T-helper 1 cell treated with Interleukin-12 subunit alpha and Interleukin-12 subunit beta and Interleukin-4 antibody, amounts not matched to agents 30 μg/mL and 1 μg/mL, for 36 hours (primary cell): ENCODE results near the gene BTRC.

ENCODE experiments used
- H3K27ac Mint-ChIP-seq: one replicate; pipeline ENCODE4 v1.8.0; 2021; ENCODE audit warnings: mild to moderate bottlenecking, mixed read lengths
- H3K27me3 Mint-ChIP-seq: one replicate; pipeline ENCODE4 v1.8.0; 2021; ENCODE audit warnings: low read depth, mixed read lengths
- H3K36me3 Mint-ChIP-seq: one replicate; pipeline ENCODE4 v1.8.0; 2021; ENCODE audit warnings: low read depth, mixed read lengths
- H3K4me1 Mint-ChIP-seq: one replicate; pipeline ENCODE4 v1.8.0; 2021; ENCODE audit warnings: low read depth, mixed read lengths
- H3K4me3 Mint-ChIP-seq: one replicate; pipeline ENCODE4 v1.8.0; 2021; ENCODE audit warnings: mild to moderate bottlenecking, moderate library complexity, mixed read lengths
- H3K9me3 Mint-ChIP-seq: one replicate; pipeline ENCODE4 v1.8.0; 2021; ENCODE audit warnings: mixed read lengths

BTRC gene

GRCh38 chr10:101428036-101428435 lies 74.1 kb downstream of the BTRC start:
- H3K4me3 Mint-ChIP-seq = no peak overlapping the region
- H3K36me3 Mint-ChIP-seq = no peaks in the 10 kb centered on the region

DNA sequence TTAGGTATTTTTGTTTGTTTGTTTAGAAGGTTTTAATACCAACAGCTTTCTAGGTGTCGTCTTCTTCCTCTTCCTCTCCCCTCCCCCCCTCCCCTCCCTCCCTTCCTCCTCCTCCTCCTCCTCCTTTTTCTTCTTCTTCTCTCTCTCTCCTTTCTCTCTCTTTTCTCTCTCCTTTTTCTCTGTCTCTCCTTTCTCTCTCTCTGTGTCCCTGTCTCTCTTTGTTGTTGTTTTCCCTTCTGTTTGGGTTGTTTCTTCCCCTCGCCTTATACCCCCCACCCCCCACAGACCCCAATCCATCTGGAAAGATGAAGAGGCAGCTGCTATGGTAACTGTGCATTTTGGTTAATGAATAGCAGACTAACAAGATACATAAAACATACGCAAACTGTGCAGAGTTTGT lies 75.5 kb downstream of the BTRC start:
- H3K4me3 Mint-ChIP-seq = no peak overlapping the region
- no peaks in the 10 kb centered on the region for H3K36me3 Mint-ChIP-seq
- H3K9me3 Mint-ChIP-seq = no peaks in the 10 kb centered on the region
- H3K4me1 Mint-ChIP-seq = no peaks in the 10 kb centered on the region
- H3K27ac Mint-ChIP-seq = no peak overlapping the region
- H3K27me3 Mint-ChIP-seq = no peaks in the 10 kb centered on the region

More at GRCh38 chr10:101428036-101428435, 74.1 kb downstream of the BTRC start:
- H3K4me1 Mint-ChIP-seq = no peaks in the 10 kb centered on the region
- H3K27ac Mint-ChIP-seq = no peak overlapping the region
- no peaks in the 10 kb centered on the region for H3K9me3 Mint-ChIP-seq
- H3K27me3 Mint-ChIP-seq = no peaks in the 10 kb centered on the region

DNA sequence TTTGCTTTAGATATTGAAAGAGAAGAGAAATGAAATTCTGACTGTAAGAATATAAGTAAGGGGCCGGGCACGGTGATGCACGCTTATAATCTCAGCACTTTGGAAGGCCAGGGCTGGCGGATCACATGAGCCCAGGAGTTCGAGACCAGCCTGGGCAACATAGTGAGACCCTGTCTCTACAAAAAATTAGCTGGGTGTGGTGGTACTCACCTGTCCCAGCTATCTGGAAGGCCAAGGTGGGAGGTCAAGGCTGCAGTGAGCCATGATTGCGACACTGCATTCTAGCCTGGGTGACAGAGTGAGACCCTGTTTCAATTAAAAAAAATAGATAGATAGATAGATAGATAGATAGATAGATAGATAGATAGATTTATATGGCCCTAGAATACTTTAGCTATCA lies 82.3 kb downstream of the BTRC start:
- Mint-ChIP-seq H3K9me3 (no peaks in the 10 kb centered on the region), H3K4me3 (no peak overlapping the region), H3K27ac (no peak overlapping the region), H3K36me3 (no peaks in the 10 kb centered on the region), H3K4me1 (no peaks in the 10 kb centered on the region), H3K27me3 (no peaks in the 10 kb centered on the region)

DNA sequence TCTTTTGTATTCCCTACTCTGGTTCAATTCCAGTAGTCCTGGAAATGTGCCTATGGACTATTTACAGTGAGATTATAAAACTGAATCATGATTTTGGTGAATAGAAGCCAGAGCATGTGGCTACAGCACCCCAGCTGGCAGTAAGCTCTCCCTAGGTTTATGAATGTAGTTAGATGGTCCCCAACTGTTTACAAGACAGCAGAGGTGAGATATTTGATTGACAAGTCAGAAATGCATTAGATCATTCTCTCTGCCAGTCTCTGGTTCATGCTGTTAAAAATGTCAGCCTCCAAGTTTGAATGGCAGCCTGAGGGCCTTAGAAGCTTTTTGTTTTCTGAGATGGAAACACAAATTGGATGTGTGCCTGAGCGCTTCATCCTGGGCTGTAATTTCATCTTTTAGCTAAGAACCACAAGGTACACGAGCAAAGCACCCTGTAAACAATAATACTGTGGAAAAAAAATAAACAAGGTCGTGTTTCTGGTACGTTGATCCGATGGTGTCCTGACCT lies 85.0 kb downstream of the BTRC start:
- Mint-ChIP-seq H3K9me3 (no peaks in the 10 kb centered on the region), H3K4me3 (no peak overlapping the region), H3K36me3 (no peaks in the 10 kb centered on the region), H3K4me1 (no peaks in the 10 kb centered on the region), H3K27ac (no peak overlapping the region), H3K27me3 (no peaks in the 10 kb centered on the region)

DNA sequence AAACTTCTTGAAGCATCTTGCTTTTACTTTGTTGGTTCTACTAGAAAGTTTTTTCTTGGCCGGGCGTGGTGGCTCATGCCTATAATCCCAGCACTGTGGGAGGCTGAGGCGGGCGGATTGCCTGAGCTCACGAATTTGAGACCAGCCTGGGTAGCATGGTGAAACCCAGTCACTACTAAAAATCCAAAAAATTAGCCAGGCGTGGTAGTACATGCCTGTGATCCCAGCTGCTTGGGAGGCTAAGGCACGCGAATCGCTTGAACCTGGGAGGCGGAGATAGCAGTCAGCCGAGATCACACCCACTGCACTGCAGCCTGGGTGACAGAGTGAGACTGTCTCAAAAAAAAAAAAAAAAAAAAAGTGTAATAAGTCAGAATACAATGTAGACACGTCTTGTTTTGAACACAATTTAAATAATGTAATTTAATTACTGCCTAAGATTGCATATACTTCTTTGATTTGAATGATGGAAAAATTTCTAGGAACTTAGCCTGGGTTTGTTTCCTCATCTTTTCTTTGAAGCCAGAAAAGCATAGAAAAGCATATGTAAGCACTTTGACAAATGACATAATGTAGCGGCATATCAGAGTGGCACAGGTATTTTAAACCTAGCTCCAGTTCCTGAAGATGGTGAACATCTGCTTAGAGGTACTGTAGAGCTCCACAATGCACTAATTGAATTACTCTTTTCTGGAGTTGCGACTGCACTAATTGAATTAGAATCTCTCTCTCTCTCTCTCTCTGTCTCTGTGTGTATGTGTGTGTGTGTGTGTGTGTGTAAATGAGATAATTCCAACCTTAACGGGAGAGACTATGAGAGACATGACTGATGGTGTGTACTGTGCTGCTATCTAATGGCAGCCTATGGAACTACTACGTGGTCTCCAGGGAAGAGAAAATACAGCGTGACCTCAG lies 87.8 kb downstream of the BTRC start:
- H3K4me3 Mint-ChIP-seq = no peak overlapping the region
- no peaks in the 10 kb centered on the region for H3K36me3 Mint-ChIP-seq
- no peaks in the 10 kb centered on the region for H3K9me3 Mint-ChIP-seq
- peak overlapping the region; percentile 5 for H3K27ac Mint-ChIP-seq
- no peaks in the 10 kb centered on the region for H3K27me3 Mint-ChIP-seq
- H3K4me1 Mint-ChIP-seq = no peaks in the 10 kb centered on the region

DNA sequence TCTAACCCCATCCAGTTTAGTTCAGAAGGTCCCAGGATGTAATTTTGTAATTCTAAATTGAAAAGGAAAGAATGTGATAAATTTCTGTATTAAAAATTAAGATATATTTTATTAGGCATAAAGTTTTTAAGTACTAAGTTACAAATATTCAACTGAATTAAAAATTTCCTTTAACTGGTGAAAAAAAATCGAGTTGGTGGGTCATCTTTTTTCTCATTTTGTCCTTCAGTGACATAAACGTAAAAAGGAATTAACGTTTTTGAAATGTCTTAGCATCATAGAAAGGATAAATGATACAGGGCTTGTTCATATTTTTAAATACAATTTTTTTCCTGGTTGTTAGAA lies 88.5 kb downstream of the BTRC start:
- Mint-ChIP-seq H3K4me1 (no peaks in the 10 kb centered on the region), H3K9me3 (no peaks in the 10 kb centered on the region), H3K27ac (no peak overlapping the region), H3K36me3 (no peaks in the 10 kb centered on the region), H3K27me3 (no peaks in the 10 kb centered on the region), H3K4me3 (no peak overlapping the region)

GRCh38 chr10:101444058-101444898 lies 90.3 kb downstream of the BTRC start:
- no peak overlapping the region for H3K4me3 Mint-ChIP-seq
- H3K27me3 Mint-ChIP-seq = no peaks in the 10 kb centered on the region
- no peaks in the 10 kb centered on the region for H3K4me1 Mint-ChIP-seq
- H3K36me3 Mint-ChIP-seq = no peaks in the 10 kb centered on the region
- H3K27ac Mint-ChIP-seq = no peak overlapping the region
- H3K9me3 Mint-ChIP-seq = no peaks in the 10 kb centered on the region

- H3K4me1 Mint-ChIP-seq = no peaks in the 10 kb centered on the region
- H3K9me3 Mint-ChIP-seq = no peaks in the 10 kb centered on the region
- H3K27ac Mint-ChIP-seq = no peak overlapping the region
- H3K36me3 Mint-ChIP-seq = no peaks in the 10 kb centered on the region
- no peak overlapping the region for H3K4me3 Mint-ChIP-seq
- peaks cover 4% of the 10 kb centered on the region for H3K27me3 Mint-ChIP-seq
These were observed 92.1 kb downstream of the BTRC start for GRCh38 chr10:101446071-101446470.

GRCh38 chr10:101446947-101447346 lies 93.0 kb downstream of the BTRC start:
- no peaks in the 10 kb centered on the region for H3K9me3 Mint-ChIP-seq
- H3K4me1 Mint-ChIP-seq = no peaks in the 10 kb centered on the region
- no peak overlapping the region for H3K4me3 Mint-ChIP-seq
- H3K27me3 Mint-ChIP-seq = peaks cover 11% of the 10 kb centered on the region
- H3K27ac Mint-ChIP-seq = no peak overlapping the region
- no peaks in the 10 kb centered on the region for H3K36me3 Mint-ChIP-seq

- H3K4me1 Mint-ChIP-seq = no peaks in the 10 kb centered on the region
- H3K4me3 Mint-ChIP-seq = no peak overlapping the region
- H3K27ac Mint-ChIP-seq = no peak overlapping the region
- no peaks in the 10 kb centered on the region for H3K9me3 Mint-ChIP-seq
- H3K36me3 Mint-ChIP-seq = no peaks in the 10 kb centered on the region
- H3K27me3 Mint-ChIP-seq = peaks cover 11% of the 10 kb centered on the region
These were observed 93.5 kb downstream of the BTRC start for GRCh38 chr10:101447477-101447876.

GRCh38 chr10:101450277-101451080 lies 96.5 kb downstream of the BTRC start:
- Mint-ChIP-seq H3K27ac (no peak overlapping the region), H3K4me1 (peaks cover 12% of the 10 kb centered on the region), H3K36me3 (no peaks in the 10 kb centered on the region), H3K9me3 (no peaks in the 10 kb centered on the region), H3K4me3 (no peak overlapping the region), H3K27me3 (peaks cover 11% of the 10 kb centered on the region)

DNA sequence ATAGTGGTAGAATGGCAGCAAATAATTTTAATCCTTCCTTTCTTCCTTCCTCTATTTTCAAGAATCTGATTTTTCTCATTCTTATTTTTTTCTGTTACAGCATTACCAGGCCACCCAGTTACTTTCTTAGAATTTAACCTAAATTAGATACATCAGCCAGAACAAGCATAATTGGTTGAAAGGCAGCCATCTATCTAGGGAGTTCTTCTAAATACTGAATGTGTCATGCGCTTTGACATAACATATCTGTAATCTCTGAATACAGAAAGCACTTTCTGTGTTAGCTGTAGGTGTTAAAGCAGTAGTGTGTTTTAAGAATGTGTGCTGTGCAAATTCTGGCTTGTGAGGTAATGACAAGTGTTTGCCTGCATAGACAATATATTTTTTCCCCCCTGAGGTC lies 97.3 kb downstream of the BTRC start:
- no peaks in the 10 kb centered on the region for H3K9me3 Mint-ChIP-seq
- no peaks in the 10 kb centered on the region for H3K36me3 Mint-ChIP-seq
- no peak overlapping the region for H3K4me3 Mint-ChIP-seq
- peaks cover 12% of the 10 kb centered on the region for H3K4me1 Mint-ChIP-seq
- H3K27ac Mint-ChIP-seq = no peak overlapping the region
- peaks cover 14% of the 10 kb centered on the region for H3K27me3 Mint-ChIP-seq

DNA sequence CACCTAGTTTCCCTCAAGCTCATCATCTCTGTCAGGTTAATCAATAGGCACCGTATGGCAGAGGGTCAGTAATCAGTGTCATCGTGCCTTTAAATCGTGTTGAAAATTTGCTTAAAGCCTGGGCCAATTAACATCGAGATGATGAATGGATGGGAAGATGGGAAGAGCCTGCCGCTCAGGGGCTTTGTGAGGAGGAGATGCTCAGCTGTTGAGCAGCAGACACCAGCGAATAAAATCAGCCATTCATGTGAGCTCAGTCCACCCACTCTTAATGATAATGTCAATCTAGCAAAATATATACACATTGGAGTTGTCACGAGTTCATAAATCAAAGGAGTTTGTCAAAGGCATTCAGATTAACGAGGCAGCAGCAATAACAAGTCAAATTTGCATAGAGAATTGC lies 97.7 kb downstream of the BTRC start:
- Mint-ChIP-seq H3K4me1 (peaks cover 12% of the 10 kb centered on the region), H3K9me3 (no peaks in the 10 kb centered on the region)

GRCh38 chr10:101452176-101452575 lies 98.2 kb downstream of the BTRC start:
- peaks cover 17% of the 10 kb centered on the region for H3K27me3 Mint-ChIP-seq
- H3K9me3 Mint-ChIP-seq = no peaks in the 10 kb centered on the region
- H3K4me3 Mint-ChIP-seq = no peak overlapping the region
- no peaks in the 10 kb centered on the region for H3K36me3 Mint-ChIP-seq
- no peak overlapping the region for H3K27ac Mint-ChIP-seq
- H3K4me1 Mint-ChIP-seq = peaks cover 12% of the 10 kb centered on the region

More for the DNA sequence above, 97.7 kb downstream of the BTRC start:
- Mint-ChIP-seq H3K36me3 (no peaks in the 10 kb centered on the region), H3K27me3 (peaks cover 15% of the 10 kb centered on the region), H3K27ac (no peak overlapping the region), H3K4me3 (no peak overlapping the region)
